ENCODE results near the gene METTL18. TPM values are rescaled to one million over a fixed set of nuclear protein-coding genes. Genes with fewer than 3 reads are reported as not detected.

METTL18 gene
- total RNA-seq, 6 experiments from 2014 or later: 2.2 to 4.4 (median 2.8) TPM

DNA sequence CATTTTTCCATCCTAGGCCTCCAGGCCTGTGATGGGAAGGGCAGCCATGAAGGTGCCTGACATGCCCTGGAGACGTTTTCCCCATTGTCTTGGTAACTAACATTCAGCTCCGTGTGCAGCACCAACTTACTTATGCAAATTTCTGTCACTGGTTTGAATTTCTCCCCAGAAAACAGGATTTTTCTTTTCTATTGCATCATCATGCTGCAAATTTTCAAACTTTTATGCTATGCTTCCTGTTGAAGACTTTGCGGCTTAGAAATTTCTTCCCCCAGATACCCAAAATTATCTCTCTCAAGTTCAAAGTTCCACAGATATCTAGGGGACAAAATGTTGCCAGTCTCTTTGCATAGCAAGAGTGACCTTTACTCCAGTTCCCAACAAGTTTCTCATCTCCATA lies 35.7 kb downstream of the METTL18 start:
- no peaks in the 10 kb centered on the region for H3K9me3 ChIP-seq
- no peaks in the 10 kb centered on the region for H3K36me3 ChIP-seq
- no peaks in the 10 kb centered on the region for H3K27me3 ChIP-seq
- H3K4me1 ChIP-seq: peaks cover 0 to 4% (median 0%) of the 10 kb centered on the region in 4 donors
- intact Hi-C loops (cut with DNase I): no loop called here
- H3K4me3 ChIP-seq: no peak overlapping the region
- no peak for ATAC-seq
- no peak for DNase-seq
- 74% methylated on average over 3 of the region's 3 CpGs for WGBS (ENCODE audit: insufficient coverage, low coverage, low lambda C conversion rate, missing lambda C conversion rate)
- TF ChIP-seq, protein P1, sequence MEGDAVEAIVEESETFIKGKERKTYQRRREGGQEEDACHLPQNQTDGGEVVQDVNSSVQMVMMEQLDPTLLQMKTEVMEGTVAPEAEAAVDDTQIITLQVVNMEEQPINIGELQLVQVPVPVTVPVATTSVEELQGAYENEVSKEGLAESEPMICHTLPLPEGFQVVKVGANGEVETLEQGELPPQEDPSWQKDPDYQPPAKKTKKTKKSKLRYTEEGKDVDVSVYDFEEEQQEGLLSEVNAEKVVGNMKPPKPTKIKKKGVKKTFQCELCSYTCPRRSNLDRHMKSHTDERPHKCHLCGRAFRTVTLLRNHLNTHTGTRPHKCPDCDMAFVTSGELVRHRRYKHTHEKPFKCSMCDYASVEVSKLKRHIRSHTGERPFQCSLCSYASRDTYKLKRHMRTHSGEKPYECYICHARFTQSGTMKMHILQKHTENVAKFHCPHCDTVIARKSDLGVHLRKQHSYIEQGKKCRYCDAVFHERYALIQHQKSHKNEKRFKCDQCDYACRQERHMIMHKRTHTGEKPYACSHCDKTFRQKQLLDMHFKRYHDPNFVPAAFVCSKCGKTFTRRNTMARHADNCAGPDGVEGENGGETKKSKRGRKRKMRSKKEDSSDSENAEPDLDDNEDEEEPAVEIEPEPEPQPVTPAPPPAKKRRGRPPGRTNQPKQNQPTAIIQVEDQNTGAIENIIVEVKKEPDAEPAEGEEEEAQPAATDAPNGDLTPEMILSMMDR (IDR thresholded peaks at IDR 0.05): no peak
- no peak for TF ChIP-seq POLR2A (IDR thresholded peaks at IDR 0.05)
- no peak overlapping the region for H3K27ac ChIP-seq

DNA sequence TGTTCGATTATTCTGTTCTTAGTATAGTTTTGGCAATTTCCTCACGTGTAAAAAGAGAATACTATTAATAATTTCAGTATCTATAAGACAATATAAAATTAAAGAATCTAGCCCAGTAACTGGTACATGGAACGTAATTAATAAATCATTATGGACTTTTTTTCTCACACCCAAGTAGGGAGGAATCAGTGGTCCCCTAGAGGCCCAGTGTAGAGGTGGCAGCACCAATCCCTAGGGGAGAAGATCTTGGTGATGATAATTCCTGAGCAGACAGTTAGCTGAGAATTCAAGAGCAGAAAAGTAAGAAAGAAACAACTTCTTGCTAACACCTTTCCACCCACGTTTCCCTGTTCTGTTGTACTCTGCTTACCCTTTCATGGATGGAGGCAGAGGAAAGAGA lies 41.2 kb downstream of the METTL18 start:
- H3K9me3 ChIP-seq: no peaks in the 10 kb centered on the region
- no peak overlapping the region for H3K27ac ChIP-seq
- TF ChIP-seq, protein P1 (IDR thresholded peaks at IDR 0.05): no peak
- TF ChIP-seq POLR2A (IDR thresholded peaks at IDR 0.05): no peak
- no peaks in the 10 kb centered on the region for H3K27me3 ChIP-seq
- H3K4me1 ChIP-seq: no peaks in the 10 kb centered on the region
- intact Hi-C loops (cut with DNase I): no loop called here
- DNase-seq (no peak), ATAC-seq (no peak)
- H3K4me3 ChIP-seq: no peak overlapping the region
- 76% methylated on average over 4 of the region's 4 CpGs for WGBS (ENCODE audit: insufficient coverage, low coverage, low lambda C conversion rate, missing lambda C conversion rate)
- H3K36me3 ChIP-seq: no peaks in the 10 kb centered on the region

DNA sequence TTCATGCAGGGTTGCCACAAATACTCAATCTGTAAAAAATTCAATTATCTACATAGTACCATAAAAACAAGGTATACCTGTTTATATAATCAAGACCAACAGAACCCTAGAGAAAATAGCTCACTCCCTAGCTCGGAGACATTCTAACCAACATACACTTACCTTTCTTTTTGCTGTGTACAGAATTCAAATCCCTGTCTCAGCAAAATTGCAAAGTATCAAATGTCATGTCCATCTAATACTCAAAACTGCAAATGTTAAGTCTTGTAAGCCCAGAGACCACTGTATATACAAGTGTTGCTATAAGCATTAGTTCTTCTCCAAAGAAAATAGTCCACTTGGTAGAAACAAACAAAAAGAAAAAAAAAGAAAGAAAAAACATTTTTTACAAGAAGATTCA lies 44.7 kb downstream of the METTL18 start:
- Histone ChIP-seq H3K27me3 (no peaks in the 10 kb centered on the region), H3K27ac (no peak overlapping the region), H3K4me1 (peaks cover 0 to 8% (median 0%) of the 10 kb centered on the region in 4 donors), H3K36me3 (no peaks in the 10 kb centered on the region), H3K9me3 (no peaks in the 10 kb centered on the region), H3K4me3 (no peak overlapping the region)
- ATAC-seq: no peak
- no peak for TF ChIP-seq POLR2A (IDR thresholded peaks at IDR 0.05)
- TF ChIP-seq, protein P1 (IDR thresholded peaks at IDR 0.05): no peak
- 60% methylated on average over 1 of the region's 1 CpG for WGBS (ENCODE audit: insufficient coverage, low coverage, low lambda C conversion rate, missing lambda C conversion rate)
- DNase-seq: no peak
- intact Hi-C loops (cut with DNase I): no loop called here

DNA sequence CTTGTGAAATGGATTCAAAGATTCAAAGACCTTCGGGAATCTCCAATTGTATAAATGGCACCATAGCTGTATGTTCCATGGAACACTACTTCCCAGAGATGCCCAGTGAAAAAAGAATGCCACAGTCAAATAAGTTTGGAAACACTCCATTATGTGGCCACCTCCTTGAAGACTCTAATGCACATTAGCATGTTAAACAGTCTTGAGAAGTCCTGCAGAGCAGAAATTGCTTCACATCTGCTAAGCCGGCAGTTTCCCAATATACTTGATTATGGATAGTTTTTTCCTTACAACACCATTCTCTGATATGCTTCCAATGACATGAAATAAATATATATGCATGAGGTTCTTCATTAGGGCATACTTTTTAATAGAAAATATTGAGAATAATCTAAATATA lies 48.2 kb downstream of the METTL18 start:
- peak overlapping the region in 2 of 3 donors; percentile 42 to 55 for H3K4me3 ChIP-seq
- no peak for ATAC-seq
- WGBS (ENCODE audit: insufficient coverage, low coverage, low lambda C conversion rate, missing lambda C conversion rate): 82% methylated on average over 2 of the region's 2 CpGs
- H3K36me3 ChIP-seq: no peaks in the 10 kb centered on the region
- intact Hi-C loops (cut with DNase I): no loop called here
- no peak for TF ChIP-seq POLR2A (IDR thresholded peaks at IDR 0.05)
- TF ChIP-seq, protein P1 (IDR thresholded peaks at IDR 0.05): no peak
- no peak overlapping the region for H3K27ac ChIP-seq
- peaks cover 0 to 15% (median 0%) of the 10 kb centered on the region in 4 donors for H3K4me1 ChIP-seq
- no peaks in the 10 kb centered on the region for H3K27me3 ChIP-seq
- no peak for DNase-seq
- no peaks in the 10 kb centered on the region for H3K9me3 ChIP-seq

All from right lobe of liver (tissue), 6 donors.